Subcutaneous adipose tissue (tissue), 4 donors: ENCODE data around the gene MICU1. TPM values are rescaled to one million over a fixed set of nuclear protein-coding genes. Genes with fewer than 3 reads are reported as not detected.

Experiments
- total RNA-seq, 4 donors: library from RNA; depleted of rRNA; stranded (reverse); fragments of >200 nt; gene quantifications; one replicate each; pipeline ENCODE4 v1.1.0, GENCODE V29; 2016
- TF ChIP-seq, protein P1 (sequence below): fragments of 450-650 bp; IDR thresholded peaks from one replicate; pipeline ENCODE4 v1.5.1; 2016; ENCODE audit warnings: low read depth, mild to moderate bottlenecking, control low read depth, antibody characterized with exemption, moderate library complexity

Gene MICU1
- total RNA-seq, 4 donors from 2014 or later, result 26.9 to 42.5 (median 34.9) TPM

DNA sequence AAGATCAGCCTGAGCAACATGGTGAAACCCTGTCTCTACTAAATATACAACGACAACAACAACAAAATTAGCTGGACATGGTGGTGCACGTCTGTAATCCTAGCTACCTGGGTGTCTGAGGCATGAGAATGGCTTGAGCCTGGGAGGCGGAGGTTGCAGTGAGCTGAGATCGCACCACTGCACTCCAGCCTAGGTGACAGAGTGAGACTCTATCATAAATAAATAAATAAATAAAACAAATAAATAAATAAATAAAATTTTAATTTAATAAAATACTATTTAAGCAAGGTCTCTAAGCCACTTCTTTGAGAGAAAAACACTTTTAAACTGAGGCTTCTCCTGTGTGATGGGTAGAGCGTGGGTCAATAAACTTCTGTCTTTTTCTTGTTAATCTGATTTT, 38.3 kb downstream of the MICU1 start:
- TF ChIP-seq, protein P1, sequence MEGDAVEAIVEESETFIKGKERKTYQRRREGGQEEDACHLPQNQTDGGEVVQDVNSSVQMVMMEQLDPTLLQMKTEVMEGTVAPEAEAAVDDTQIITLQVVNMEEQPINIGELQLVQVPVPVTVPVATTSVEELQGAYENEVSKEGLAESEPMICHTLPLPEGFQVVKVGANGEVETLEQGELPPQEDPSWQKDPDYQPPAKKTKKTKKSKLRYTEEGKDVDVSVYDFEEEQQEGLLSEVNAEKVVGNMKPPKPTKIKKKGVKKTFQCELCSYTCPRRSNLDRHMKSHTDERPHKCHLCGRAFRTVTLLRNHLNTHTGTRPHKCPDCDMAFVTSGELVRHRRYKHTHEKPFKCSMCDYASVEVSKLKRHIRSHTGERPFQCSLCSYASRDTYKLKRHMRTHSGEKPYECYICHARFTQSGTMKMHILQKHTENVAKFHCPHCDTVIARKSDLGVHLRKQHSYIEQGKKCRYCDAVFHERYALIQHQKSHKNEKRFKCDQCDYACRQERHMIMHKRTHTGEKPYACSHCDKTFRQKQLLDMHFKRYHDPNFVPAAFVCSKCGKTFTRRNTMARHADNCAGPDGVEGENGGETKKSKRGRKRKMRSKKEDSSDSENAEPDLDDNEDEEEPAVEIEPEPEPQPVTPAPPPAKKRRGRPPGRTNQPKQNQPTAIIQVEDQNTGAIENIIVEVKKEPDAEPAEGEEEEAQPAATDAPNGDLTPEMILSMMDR, result no peak

DNA sequence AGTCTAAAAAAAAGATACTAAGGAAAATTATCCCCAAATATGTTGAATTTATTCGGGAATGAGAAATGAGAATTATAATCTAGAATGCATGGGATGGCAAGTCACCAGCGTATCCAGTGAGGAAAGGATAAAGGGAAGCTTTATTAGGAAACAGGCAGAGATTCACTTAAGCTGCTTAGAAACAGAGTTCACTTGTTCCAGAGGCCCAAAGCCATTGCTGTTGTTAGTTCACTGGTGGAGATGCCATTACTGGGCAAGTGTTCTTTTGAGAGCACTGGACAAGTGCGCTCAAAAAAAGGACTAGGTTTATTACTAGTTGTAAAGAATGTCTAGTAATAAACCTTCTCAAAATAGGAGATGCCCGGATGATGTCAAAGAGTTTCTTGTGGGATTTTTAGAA, 51.2 kb downstream of the MICU1 start:
- TF ChIP-seq, protein P1, result no peak

DNA sequence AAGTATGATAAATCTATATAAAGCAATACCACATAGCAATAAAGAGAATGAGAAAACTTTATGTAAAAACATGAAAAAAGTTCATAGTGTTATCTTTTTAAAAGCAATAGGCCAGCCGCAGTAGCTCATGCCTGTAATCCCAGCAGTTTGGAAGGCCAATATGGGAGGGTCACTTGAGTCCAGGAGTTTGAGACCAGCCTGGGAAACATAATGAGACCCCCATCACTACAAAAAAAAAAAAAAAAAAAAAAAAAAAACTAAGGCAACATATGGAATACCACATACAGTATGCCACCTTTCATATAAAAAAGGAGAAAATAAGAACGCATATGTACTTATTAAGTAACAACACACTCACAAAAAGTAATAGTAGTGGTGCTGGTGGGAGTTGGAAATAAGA, 52.8 kb downstream of the MICU1 start:
- TF ChIP-seq, protein P1, result no peak

DNA sequence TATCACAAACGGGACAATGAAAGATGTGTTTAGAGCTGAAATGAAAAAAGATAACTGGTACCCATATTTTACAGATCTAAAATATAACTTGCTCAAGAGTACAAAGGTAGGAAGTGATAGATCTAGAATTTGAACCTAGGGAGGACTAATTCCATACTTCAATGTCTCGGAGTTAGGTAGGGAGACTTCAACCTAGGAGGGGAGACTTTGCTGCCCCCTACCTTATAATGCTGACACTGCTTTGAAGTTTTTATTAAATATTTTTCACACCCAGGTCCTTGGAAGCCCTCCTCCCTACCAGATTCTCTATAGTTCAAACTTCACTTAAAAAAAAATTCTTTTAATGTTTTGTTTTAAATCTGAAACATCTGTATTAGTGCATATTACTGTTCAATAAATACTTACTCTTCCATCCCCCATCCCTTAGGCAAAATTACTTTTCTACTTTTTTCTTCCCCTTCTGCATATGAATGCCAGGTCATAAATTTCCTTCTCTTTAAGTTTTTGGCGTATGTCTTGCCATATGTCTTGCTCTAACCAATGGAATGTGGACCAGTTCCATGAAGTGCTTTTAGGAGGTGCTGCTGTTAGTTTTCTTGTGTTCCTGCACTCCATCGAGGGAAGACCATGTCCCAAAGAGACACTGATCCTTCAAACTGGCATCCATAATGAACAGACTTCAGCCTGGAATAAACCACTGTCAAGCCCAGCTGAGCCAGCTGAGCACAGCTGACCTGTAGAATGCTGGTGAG, 57.8 kb downstream of the MICU1 start:
- TF ChIP-seq, protein P1, result no peak

DNA sequence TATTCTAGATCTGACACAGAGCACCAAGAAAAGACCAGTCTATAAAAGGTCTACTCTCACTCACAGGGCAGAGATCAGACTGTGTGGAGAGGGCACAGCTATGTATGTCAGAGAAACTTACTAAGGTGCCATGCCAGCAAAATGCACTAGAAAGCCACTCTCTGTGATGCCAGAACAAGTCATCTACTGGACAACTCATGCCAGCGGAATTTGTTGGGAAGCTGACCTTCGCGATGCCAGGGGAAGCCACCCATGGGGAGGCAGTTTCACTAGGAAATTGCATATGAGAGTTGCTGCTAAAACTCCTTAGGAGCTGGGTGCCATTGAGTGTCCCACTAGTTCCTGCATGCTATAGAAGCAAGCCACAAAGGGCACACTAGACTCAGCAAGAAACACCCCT, 58.5 kb downstream of the MICU1 start:
- TF ChIP-seq, protein P1, result no peak

DNA sequence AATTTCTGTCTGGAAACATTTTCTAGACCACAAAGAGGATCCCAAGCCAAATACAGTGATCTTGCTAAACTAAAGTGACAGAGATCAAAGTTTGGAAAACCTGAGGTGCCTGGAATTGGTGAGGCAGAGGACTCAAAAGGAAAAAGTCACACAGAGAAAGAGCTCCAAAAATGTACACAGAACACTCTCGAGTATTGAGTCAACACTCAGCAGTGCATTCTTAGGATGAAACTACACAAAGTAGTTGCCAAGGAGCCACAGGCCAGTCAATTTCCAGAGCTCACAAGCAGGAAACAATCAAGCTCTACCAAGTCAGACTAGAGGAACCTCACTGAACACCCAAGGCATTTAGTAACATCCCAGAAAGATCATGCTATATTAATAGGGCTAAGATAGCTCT, 61.3 kb downstream of the MICU1 start:
- TF ChIP-seq, protein P1, result no peak

DNA sequence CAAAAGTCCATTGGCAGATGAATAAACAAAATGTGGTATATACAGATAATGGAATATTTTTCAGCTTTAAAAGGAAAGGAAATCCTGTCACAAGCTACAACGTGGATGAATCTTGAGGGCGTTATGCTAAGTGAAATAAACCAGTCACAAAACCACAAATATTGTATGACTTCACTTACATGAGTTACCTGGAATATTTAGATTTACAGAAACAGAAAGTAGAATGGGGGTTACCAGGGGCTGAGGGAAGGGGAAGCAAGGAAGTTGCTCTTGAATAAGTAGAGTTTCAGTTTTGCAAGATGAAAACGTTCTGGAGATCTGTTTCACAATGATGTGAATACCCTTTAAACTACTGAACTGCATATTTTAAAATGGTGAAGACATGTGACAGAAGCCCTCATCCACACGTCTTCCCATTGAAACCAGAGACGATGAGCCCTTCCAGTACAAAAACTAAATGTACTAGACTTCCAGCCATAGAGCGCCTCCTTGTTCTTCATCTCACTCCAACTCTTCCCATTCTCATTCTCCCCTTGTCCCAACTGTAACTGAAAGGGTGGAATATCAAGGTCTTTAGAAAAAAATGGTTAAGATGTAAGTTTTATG, 62.4 kb downstream of the MICU1 start:
- TF ChIP-seq, protein P1, result no peak
